Measurements from ENCODE around the gene PTPRR.
"Not testable (repeated sequence)": the region's sequence is repeated elsewhere in the genome, so short reads cannot be mapped to it uniquely, and the experiment has no call there.

Gene PTPRR

DNA sequence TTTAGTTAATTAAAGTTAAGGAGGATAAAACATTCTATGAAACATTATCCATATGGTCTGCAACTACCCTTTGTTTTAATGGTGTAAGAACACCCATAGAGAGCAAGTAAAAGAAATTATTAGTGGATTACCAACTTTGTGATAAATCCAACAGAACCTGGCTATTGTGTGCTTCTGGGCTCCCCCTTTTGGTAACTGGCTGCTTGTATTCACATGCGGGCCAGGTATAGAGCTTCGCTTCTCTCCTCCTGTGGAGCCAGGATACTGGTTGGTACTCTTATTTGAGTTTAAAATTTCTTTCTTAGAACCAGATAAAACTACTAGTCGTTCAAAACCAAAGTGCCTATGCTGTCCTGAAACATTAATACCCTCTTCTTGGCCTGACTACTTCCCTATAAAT is 81.0 kb downstream of the PTPRR start:
- no peak for DNase-seq

DNA sequence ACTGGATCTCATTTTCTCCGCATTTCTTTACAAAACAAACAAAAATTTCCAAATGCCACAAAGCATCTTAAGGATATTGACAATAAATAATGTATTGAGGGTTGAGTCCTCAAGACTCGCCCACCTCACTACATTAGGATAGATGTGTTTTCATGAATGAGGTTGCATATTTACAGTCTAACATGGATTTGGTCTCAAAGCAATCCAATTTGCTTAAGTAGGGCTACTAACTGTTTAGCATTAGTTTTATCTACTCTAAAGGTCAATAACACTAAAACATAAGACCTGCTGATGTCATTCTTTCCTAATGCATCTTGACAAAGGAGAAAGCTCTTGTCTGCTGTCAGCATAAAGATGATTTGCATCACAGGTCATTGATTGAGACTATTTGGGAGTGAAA is 82.4 kb downstream of the PTPRR start:
- DNase-seq, result no peak

DNA sequence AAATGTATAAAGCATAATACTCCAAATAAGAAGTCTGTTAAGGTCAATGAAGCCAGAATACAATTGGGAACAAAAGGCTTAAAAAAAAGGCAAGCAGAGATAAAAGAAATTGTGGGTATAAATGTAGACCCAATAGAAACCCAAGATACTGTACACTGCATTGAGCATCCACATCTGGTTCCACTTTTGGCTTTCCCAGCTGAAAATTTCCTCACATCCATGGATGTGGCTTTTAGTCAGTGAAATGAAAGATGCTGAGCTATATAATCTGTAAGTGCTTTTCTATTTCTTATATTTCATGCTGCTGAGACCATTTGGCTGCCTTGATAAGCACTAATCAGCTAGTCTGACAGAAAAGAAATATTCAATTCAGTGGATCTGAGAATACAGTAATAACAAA is 83.5 kb downstream of the PTPRR start:
- DNase-seq, result no peak

DNA sequence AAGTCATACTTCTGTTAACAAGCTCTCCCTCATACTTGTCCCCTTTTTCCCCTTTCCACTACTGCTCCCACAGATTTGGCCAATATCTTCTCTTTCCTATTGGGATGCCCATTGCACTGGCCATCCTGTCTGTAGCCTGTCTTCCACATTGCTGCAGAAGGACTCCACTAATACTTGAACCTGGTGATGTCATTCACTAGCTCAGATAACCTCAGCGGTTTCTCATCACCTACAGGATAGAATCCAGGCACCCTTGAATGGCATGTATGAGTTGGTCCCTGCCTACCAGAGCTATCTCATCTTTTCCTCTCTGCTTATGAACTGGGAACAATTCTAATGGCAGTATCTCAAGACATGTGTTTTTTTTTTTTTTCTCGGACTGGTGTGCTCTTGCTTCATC is 84.6 kb downstream of the PTPRR start:
- no peak for DNase-seq

DNA sequence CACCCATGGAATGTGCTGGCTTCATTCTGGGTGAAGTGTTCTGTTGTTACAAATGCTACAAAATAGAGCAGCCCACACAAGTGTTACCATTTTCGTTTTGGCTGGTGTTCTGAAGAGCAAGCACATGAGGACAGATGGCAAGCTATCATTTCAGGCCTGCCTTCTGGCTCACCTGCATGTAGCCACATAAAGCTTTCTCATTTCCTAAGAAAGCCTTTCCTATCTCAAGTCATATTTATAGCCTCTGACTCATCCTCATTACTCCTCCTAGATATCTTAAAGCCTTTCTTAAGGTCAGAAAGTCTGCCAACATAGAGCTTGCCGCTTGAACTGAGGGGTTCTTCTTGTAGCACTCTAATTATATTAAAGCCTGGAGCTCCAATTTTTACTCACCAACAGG is 89.0 kb downstream of the PTPRR start:
- no peak for DNase-seq

DNA sequence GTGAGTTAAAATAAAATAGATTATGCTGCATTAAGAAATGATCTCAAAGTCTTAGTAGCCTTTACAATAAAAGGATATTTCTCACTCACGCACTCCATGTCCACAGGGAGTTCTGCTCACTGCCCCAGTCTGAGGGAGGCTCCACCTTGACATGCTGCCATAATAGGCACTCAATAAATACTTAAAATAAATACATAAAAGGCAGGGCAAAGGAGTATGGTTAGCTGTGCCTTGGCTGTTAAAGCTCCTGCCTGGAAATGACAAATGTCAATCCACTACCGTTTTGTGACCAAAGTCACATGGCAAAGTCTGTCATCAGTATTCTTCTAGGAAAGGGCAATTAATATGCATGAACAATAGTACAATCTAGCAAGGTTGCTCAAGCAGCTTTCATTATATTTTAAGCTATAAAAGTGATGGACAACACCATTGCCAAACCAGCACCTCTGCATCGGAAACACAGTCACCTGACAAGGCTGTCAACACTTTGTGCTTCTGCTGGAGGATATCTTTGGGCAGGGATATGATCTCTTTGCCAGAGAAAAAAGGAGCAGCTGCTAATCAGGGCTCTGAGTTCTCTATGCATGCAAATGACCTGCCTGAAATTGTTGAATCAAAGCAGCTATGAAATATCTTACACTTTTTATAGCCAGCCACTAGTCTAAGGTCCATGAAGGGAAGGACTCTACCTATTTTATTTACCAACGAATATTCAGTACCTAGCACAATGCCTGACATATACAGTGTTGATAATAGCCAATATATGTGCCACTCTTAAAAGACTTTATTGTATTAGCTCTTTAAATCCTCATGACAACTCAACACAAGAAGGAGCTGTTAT is 90.1 kb downstream of the PTPRR start:
- DNase-seq, result no peak

DNA sequence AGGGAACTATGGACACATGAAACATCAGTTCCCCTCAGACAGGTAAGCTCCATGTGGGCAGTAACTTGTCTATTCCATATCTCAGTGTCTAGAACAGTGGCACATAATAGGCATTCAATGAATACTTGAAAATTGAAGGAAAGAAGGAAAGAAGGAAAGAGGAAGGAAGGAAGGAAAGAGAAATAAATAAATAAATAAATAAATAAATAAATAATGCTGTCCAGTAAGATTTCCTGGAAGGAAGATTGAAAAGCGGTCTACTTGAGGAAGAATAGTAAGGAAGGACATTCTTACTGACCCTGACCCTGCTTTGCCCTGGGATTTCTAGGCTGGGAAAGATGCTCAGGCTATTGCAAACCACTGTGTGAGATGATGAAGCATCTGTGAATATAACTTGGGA is 91.5 kb downstream of the PTPRR start:
- no peak for DNase-seq

DNA sequence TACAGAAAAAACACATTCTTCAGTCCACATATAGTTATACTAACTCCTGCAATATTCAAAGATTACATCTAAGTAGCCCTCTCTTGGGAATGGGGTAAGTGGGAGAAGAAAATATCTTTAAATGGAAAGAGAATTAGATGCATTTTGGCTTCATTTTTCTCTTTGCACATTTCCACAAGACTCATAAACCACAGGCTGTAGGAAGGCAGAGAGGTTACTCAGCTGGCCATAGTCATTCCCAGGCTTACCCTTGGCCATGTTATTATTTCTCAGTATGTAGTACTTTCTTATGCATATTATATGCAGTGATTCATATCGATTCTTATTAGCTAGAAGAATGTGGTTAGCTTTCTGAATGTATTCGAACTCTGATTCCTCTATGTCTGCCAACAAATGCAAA is 92.2 kb downstream of the PTPRR start:
- no peak for DNase-seq

DNA sequence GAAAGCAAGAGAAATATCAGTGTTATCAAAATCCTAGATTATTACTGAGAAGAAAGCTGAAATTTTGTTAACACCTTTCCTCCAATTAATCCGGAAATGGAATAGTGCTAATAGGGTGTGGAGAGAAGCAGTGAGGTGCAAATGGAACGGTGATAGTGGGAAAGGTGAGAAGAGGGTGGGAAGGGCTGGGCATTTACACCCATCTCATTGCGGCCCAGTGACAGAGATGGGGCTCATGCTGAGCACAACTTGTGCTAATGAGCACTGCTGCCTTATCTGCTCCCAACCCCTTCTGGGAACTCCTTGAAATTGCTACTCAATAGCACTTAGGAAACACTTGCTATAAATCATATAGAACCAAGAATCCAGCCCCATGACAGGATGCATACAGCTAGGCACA is 94.4 kb downstream of the PTPRR start:
- DNase-seq, result no peak

DNA sequence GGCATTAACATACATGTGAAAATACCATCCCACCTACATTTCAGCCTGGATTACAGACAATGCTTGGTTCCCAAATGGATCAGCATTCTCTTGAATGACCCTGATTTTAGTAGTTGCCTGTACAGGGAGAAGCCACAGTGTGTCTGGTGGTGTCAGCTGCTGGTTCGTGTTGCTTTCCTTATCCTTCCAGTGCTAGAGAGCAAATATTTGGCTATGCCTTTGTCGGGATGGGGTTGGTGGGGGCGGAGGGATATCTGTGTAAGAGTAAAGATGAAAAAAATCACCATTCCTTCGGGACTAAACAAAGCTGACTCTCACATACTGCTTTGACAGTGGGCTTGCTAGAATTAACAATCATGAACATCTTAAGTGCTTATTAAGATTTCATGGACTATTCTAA is 96.0 kb downstream of the PTPRR start:
- DNase-seq, result no peak

DNA sequence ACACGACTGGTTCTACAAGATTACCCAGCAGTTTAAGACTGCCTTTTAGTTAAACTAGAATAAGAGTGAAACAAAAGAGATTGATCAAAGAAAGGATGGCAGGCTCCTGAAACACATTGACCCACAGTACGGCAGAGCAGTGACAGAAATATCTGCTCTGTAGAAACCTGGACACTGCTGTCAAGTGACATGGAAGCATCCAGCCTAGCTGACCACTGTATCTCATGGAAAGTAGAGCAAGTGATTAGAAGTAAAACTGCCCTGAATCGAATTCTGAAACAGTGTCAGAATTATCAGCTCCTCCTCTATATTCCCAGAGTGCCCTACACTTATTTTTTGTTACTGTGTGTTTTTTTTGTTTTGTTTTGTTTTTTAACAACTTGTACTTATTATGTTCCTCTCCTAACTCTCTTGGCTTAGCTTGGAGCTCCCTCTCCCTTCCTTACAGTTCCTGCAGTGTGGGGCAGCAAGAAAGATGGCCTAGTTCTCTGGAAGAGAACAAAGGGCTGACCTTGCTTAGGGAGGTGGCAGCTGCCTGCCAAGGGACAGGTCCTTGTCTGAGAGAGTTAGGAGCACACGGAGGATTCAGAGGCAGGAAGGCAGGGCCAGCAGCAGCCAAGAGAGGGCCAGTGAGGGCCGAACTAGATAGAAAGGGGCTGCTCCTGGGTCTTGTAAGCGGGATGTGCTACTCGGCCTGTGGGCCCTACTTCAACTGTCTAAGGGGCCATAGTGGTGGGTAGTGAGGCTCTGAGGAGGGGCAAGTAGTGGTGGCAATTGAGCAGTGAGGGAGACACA is 97.2 kb downstream of the PTPRR start:
- no peak for DNase-seq

DNA sequence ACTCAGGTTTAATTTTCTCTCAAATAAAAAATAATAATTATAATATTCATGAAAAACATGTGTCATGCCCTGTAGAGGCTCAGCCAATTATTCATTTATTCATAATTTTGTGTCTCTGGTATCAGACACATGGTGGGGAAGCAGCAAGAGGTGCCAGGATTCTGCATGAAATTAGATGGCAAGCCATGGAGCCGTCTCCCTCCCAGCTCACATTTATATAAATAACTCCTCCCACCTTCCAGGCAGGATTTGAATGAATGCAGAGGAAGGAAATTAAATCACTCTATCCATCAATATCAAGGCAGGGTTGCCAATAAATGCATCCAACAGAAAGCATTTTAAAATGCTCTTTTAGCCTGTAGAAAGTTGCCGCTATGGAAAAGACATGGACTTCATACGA is 98.1 kb downstream of the PTPRR start:
- no peak for DNase-seq

DNA sequence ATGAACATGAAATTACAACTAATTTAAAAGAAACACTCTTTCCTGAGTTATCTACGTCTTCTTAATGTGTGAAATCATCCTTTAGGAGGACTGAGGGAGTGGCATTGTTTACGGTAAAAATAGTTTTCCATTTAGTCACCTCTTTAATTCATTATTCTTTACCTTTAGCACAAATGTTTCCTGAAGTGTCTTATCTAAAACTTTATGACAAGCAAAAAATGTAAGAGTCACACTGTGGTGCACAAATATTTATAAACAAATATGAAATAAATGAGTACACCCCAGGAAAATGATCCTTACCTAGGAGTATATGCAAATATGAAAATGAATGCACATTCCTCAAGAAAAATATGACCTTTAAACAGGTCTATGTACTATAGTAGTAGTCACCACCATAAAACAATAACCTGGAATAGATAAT is 104.6 kb downstream of the PTPRR start:
- DNase-seq, result no peak

DNA sequence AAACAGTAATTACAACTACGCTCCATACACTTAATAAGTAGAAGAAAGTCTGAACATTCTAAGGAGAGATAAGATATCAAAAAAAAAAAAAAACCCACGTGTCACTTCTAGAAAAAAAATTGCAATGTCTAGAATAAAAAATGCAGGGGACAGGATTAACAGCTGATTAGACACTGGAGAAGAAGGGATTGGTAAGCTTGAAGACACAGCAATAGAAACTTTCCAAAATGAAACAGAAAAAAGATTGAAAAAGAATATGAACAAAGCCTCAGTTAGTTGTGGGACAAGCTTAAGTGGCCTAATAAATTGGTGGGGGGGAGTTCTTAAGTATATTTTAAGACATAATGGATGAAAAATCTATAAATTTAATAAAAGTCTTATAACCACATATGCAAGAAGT is 105.5 kb downstream of the PTPRR start:
- DNase-seq, result no peak

DNA sequence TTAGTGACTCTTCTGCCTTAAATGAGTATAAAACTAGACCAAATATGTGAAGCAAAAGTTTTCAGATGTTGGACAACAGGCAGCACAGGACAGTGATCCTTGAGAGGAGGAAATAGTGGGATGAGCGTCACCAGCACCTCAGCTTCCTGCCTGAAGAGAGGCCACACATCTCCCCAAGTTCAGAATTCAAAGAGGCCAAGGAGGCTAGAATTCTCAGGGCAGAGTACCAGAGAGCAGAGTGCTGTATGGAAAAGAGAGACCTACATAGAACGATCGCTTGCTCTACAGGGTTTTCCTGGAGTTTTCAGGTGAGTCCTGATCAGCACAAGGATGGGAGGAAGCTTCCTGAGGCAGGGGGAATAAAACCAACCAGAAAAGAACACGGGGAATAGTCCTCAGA is 107.0 kb downstream of the PTPRR start:
- DNase-seq, result no peak

DNA sequence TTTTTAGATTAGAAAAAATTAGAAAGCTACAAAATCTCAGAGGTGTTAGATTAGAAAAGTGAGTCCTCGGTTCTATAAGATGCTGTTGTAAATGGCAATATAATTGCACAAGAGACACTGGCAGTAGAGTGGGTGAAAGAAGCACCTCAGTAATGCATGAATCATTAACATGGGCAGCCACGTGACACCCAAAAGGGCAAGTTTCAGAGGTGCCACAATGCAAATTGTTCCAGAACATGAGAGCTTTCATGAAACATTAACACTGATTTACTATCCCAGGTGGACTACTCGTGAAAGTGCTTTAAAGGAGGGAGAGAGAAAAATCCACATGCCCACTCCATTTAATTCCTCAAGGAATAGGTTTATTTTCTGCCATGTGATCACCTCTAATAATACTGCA is 108.4 kb downstream of the PTPRR start:
- DNase-seq, result no peak

DNA sequence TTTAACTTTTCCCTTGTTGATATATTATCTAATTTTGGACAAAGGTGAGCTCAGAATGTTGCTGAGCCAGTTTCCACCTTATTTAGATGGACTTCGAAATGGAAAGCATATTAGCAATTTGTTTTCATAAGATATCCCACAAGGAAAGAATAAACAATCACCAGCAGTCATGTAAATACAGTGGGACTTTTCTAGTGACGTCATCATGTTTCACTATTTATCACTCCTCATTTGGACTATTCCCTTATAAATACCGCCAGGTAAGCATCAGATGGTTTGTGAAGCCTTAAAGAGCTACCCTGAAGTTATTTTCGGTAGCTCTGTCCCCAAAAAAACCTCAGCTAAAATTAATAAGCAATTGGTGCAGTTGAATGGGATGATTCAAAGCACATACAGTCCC is 110.7 kb downstream of the PTPRR start:
- DNase-seq, result no peak

DNA sequence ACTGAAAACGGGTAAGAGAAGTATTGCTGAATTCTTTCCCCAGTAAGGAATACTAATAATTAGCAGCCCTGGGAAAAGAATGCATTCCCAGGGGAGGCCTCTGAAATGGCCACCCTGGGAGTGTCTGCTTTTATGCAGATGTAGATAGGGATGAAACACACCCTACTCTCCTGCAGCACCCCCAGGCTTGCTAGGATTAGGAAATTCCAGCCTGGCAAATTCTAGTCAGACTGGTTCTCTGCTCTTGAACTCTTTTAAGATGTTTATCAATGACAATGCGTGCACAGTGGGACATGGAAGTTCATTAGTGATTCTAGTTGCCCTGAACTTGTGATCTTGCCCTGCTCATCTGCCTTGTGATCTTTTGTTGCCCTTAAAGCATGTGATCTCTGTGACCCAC is 112.5 kb downstream of the PTPRR start:
- DNase-seq, result not testable (repeated sequence)

DNA sequence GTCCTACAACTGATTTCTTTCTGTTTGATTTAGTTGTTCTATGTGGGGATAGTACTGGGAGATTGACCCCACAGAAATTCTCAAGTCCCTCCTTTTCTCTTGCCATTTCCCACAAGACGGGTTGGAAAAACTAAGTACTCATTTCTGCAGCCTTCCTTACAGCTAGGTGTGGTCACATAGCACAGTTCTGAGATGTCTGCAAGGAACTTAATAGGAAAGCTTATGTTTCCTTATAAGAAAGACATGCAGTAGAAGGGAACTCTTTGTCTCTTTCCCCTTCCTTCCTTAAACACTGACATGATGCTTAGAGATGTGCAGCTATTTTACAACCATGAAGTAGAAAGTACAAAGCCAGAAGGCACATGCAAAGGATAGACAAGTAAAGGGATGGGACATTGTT is 113.7 kb downstream of the PTPRR start:
- DNase-seq, result no peak

DNA sequence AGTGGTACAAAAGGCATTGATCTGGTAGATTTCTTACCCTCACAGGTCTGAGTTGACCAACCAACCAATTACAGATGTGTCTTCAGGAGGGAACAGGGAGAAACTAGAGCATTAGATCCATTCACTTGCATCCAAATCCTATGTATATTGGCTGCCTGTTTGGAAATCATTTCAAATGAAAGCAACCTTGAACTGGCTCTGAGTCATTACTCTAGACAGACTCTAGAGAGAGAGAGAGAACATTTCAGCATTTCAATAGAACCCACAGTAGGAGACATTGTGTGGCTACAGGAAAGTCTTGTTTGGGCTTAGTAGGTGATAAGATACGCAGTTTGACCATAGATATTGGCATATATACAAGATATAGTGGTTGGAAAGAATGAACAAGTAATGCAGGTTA is 114.5 kb downstream of the PTPRR start:
- DNase-seq, result no peak

DNA sequence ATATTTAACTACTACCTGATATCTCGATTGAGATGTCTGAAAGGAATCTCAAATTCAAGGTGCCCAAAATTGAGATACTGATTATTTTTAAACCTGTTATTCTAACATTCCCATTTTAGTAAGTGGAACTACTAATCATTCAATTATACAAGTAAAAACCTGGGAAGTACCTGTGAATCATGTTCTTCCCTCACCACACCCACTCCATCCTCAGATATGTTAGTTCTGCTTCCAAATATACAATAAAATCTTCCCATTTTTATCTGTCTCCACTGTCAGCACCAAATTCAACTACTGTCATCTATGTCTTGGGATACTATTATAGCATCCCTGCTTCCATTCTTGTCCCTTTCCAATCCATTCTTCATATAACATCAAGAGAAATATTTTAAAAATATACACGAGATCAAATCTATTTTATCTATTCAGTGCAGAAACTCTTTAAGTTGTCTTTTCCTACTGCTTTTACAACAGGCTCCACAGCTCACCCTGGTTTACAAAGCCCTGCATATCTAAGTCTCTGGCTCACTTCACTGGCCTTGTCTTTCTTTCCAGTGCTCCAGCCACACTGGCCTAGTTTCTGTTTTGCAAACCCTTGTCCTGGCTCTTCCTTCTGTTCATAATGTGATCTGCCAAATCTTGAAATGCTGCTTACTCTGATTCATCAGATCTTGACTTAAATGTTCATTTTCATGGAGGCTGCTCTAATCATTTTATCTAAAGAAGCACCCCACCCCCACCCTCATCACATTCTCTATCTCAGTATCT is 122.3 kb downstream of the PTPRR start:
- DNase-seq, result no peak

DNA sequence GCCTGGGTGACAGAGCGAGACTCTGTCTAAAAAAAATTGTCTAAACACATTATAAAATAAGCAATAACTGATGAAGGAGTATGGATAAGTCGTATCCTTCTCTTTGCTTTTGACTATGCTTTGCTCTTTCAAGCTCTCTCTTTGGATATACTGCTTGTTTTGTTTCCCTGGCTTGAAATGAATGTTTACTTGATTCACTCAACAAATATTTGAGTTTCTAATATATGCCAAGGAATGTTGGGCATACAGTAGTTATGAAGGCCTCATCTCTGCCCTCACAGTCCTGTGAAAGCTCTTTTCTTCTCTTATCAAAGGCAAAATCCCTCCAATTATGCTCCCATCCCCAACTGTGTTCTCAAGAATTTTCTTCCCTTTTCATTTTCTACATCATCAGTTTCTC is 123.5 kb downstream of the PTPRR start:
- DNase-seq, result no peak

DNA sequence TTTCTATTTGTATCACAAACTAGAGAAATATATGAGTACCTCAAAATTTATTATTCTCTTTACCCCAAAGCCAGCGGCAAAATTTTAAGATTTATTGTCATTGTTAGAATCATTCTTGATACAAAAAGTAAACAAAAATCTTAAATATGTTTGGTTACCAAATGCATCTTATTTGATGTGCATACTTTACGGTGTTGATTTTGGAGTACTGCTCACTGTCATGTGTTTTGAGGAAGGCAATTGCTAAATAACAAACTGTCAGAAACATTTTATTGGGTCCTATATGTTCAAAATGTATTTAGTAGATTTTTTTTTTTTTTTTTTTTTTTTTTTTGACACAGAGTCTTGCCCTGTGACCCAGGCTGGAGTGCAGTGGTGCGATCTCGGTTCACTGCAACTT is 124.9 kb downstream of the PTPRR start:
- no peak for DNase-seq

DNA sequence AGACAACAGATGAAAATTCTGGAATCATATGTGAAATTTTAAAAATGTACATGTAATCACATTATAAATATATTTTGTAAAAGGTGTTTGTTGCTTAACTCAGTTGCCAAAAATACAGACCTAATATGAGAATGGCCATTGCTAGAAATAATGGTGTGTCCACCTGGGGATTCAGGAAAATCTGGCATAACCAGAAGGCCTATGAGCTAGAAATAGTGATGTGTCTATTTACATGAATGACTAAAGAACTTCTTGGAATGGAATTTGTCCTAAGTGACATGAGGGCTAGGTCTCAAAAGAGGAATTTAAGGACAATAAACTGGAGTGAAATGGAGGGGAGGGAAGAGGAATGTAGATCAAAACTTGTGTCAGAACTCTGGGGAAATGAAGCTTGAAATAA is 126.4 kb downstream of the PTPRR start:
- DNase-seq, result no peak

Data from NCI-H1092 (cell line).